Endothelial cell of umbilical vein (primary cell): Measurements from ENCODE around the gene AP5S1.

Experiments
- CTCF ChIP-seq, 2 donors: IDR thresholded peaks; 1 replicate in 1 of 2; 2 replicates in 1 of 2; pipeline ENCODE4 v1.5.1; 2011; ENCODE audit warnings: low read length in 2 of 2, mild to moderate bottlenecking in 2 of 2, moderate library complexity in 2 of 2, control low read depth in 1 of 2, inconsistent platforms in 1 of 2, low read depth in 1 of 2; ENCODE audit not compliant: insufficient read depth in 1 of 2; ENCODE audit errors: extremely low read depth in 1 of 2
- EZH2 ChIP-seq: IDR thresholded peaks from 2 replicates; pipeline ENCODE4 v1.6.1; 2012; ENCODE audit warnings: borderline replicate concordance, low read depth, mild to moderate bottlenecking, moderate library complexity, low read length, inconsistent platforms; ENCODE audit not compliant: severe bottlenecking
- POLR2A ChIP-seq: IDR thresholded peaks from 2 replicates; pipeline ENCODE4 v1.6.1; 2012; ENCODE audit warnings: low read depth, mild to moderate bottlenecking, control low read depth, low read length

DNA sequence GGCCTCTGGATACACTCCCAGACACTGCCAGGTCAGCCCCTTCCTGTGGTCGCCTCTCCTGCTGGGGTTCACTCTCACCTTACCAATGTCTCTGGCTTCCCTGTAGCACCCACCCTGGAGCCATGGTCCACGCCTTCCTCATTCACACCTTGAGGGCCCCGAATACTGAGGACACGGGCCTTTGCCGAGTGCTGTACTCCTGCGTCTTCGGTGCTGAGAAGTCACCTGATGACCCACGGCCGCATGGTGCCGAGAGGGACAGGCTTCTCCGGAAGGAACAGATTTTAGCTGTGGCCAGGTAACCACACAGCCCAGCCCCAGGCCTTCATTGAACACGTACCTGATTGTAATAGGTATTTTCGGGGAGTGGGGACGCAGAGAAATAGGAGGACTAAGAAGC, 1.6 kb downstream of the AP5S1 start:
- TF ChIP-seq POLR2A, result no peak
- TF ChIP-seq CTCF (IDR thresholded peaks at IDR 0.05; ENCODE audit: extremely low read depth in 1 of 2, insufficient read depth in 1 of 2, low read depth in 1 of 2, low read length in 2 of 2), result no peak
- no peak for TF ChIP-seq EZH2
